Measurements from ENCODE around the gene ST6GALNAC1. TPM values are rescaled to one million over a fixed set of nuclear protein-coding genes. Genes with fewer than 3 reads are reported as not detected.

ST6GALNAC1 gene
- total and polyA plus RNA-seq, 2 of the 4 experiments (the other 2 are of a cell fraction) = not detected

DNA sequence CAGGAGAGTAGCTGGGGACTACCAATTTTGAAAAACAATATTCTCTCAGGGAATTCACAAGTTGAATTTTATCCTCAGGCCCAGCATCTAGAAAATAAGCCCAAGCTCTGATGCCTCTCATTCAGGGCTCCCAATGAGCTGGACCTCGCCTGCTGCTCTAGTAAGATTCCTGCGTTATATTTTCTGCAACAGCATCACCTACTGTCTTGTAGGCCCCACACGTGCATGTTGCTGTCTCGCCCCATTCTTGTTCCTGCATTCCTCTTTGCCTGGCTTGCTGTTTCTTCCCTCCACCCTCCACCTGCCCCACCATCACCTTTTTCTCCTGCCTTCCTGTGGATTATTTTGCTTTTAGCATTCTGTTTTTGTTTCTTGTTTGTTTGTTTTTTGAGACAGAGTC lies 49.6 kb downstream of the ST6GALNAC1 start:
- Histone ChIP-seq H4K8ac (ENCODE audit: low read depth in 2 of 2, low read length in 2 of 2) (no peak overlapping the region), H3K4ac (ENCODE audit: low read depth, low read length) (no peak overlapping the region), H2AK5ac (ENCODE audit: low read depth, low read length) (no peak overlapping the region), H3K27ac (ENCODE audit: insufficient read depth, low read length) (no peak overlapping the region), H4K91ac (ENCODE audit: insufficient read depth, low read depth, low read length) (no peak overlapping the region), H3K9ac (ENCODE audit: low read depth, low read length) (no peak overlapping the region), H4K5ac (ENCODE audit: low read depth, low read length) (no peak overlapping the region), H3K4me3 (ENCODE audit: insufficient read depth, low read depth, low read length) (no peak overlapping the region), H2BK20ac (ENCODE audit: low read depth, low read length) (no peak overlapping the region), H3K56ac (ENCODE audit: extremely low read depth, insufficient read depth, low read length) (no peak overlapping the region), H2AFZ (replicated peaks; ENCODE audit: low read length, poor library complexity) (no peak overlapping the region), H3K9me3 (ENCODE audit: control insufficient read depth, insufficient read depth, low read length) (no peaks in the 10 kb centered on the region), H2BK5ac (ENCODE audit: low read depth, low read length, poor library complexity, severe bottlenecking) (no peak overlapping the region), H3K27me3 (ENCODE audit: control insufficient read depth, insufficient read depth, low read length) (no peaks in the 10 kb centered on the region), H3K18ac (ENCODE audit: low read depth, low read length) (no peak overlapping the region), H2BK120ac (ENCODE audit: low read depth, low read length) (no peak overlapping the region), H3K9me1 (ENCODE audit: insufficient read depth, low read length) (no peaks in the 10 kb centered on the region), H3K14ac (replicated peaks; ENCODE audit: low read depth, low read length) (no peak overlapping the region), H3K36me3 (ENCODE audit: control insufficient read depth, insufficient read depth, low read length) (no peaks in the 10 kb centered on the region), H3K23ac (ENCODE audit: low read depth, low read length) (no peak overlapping the region), H3K4me1 (ENCODE audit: control insufficient read depth, insufficient read depth, low read length) (no peaks in the 10 kb centered on the region; the same call in 1 of the 2 replicates), H3K79me1 (ENCODE audit: low read depth in 1 of 2, low read length in 2 of 2) (no peaks in the 10 kb centered on the region), H2AK9ac (replicated peaks; ENCODE audit: low read depth, low read length, poor library complexity) (no peak overlapping the region), H3K4me2 (ENCODE audit: low read depth, low read length) (no peak overlapping the region), H2BK15ac (ENCODE audit: low read depth, low read length) (no peak overlapping the region), H4K20me1 (ENCODE audit: insufficient read depth, low read length) (no peaks in the 10 kb centered on the region)
- WGBS, 2 experiments (ENCODE audit: extremely low coverage in 2 of 2, insufficient read length in 1 of 2) = 100% methylated on average over 2 of the region's 4 CpGs; no CpG with 5 or more reads in 1 of the 2 experiments
- BruUV-seq (replicated peaks) = no TSS peak
- dilution Hi-C loops (cut with HindIII; ENCODE audit: low sequenced_read_pairs, unreplicated experiment) = no loop called here
- intact Hi-C loops (cut with micrococcal nuclease) = no loop called here
- ATAC-seq (ENCODE audit: low read depth) = no peak
- no peak for DNase-seq
- TF ChIP-seq RAD21 (IDR thresholded peaks at IDR 0.05; ENCODE audit: low read length) = no peak
- TF ChIP-seq, protein P1, sequence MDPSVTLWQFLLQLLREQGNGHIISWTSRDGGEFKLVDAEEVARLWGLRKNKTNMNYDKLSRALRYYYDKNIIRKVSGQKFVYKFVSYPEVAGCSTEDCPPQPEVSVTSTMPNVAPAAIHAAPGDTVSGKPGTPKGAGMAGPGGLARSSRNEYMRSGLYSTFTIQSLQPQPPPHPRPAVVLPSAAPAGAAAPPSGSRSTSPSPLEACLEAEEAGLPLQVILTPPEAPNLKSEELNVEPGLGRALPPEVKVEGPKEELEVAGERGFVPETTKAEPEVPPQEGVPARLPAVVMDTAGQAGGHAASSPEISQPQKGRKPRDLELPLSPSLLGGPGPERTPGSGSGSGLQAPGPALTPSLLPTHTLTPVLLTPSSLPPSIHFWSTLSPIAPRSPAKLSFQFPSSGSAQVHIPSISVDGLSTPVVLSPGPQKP (IDR thresholded peaks at IDR 0.05; ENCODE audit: borderline replicate concordance, low read depth, low read length) = no peak
- in situ Hi-C loops (cut with MboI; ENCODE audit: low sequenced_read_pairs) = no loop called here
- CTCF ChIA-PET = no interaction called here
- POLR2A ChIA-PET (ENCODE audit: unreplicated experiment) = interaction anchor here (0.6 kb wide), 1 partner anchor 132 kb away, joined by 3 read pairs; the partner anchor contains the start of genes JMJD6 and METTL23
